ENCODE results near the gene PPP1R3D.

Gene PPP1R3D

DNA sequence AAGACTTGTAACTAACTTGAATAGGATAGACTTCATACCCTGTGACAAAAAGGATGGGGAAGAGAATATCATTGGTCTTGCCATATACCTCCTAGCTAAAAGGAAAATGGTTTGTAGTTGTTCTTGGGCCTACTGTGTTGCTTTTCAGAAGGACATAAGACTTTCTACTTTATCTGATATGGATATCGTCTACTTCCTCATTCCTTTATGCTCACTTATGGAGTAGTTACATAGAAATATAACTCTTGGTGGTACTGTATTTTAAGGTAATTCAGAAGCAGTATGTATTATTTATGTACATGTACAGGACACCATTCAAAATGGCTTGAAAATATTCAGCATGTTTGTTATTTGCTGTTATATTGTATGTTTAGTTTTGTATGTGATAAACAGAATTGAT is 8.1 kb upstream of the PPP1R3D start:
- DNase-seq (ENCODE audit: low spot score): no peak

DNA sequence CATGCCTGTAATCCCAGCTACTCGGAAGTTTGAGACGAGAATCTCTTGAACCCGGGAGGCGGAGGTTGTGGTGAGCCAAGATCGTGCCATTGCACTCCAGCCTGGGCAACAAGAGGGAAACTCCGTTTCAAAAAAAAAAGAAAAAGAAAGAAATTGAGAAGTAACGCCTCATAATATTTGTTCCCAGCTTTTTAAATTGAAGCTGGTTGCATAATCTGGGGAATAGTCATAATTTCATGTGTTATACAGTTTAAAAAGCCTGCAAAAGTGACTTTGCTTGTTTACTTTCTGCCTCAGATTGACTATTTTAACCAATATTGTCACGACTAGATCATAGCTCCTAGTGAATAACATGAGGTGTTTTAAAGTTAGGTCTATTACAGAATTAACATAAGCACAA is 7.3 kb upstream of the PPP1R3D start:
- no peak for DNase-seq (ENCODE audit: low spot score)

DNA sequence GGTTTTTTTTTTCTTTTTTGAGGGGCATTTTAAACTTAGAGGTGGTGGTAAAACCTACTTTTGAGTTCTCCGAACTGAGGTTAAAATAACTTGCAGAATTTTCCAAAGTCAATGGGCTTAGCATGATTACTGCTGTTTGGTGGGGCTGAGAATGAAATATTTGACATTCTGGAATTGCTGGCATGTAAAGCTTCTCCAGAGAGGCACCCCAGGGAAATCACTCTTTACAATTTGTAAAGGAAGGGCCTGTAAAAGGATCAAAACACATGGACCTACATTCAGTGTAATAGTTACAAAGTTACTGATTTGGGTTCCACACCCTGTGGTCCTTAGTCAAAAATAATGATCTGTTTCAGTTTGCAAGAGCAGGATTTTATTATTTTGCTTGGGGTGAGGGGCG is 5.6 kb upstream of the PPP1R3D start:
- DNase-seq (ENCODE audit: low spot score): no peak

- no peak for DNase-seq (ENCODE audit: low spot score)
Measured at GRCh38 chr20:59945175-59945574, 5.1 kb upstream of the PPP1R3D start.

DNA sequence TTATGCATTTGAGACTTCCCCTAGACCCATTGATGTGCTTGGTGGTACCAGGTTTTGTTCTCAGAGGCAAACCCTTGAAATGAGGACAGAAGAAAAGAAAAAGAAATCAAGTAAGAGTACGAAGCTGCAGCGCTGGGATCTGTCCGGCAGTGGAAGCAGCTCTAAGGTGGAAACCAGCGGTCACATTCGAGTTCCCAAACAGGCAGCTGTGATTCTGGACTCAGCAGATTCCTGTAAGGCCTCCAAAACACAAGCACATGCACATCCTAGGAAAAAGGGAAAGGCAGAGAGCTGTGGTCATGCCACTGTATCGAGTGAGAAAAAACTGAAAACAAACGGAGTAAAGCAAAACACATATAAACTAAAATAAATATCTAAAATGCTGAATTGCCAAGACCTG is 4.6 kb upstream of the PPP1R3D start:
- no peak for DNase-seq (ENCODE audit: low spot score)

DNA sequence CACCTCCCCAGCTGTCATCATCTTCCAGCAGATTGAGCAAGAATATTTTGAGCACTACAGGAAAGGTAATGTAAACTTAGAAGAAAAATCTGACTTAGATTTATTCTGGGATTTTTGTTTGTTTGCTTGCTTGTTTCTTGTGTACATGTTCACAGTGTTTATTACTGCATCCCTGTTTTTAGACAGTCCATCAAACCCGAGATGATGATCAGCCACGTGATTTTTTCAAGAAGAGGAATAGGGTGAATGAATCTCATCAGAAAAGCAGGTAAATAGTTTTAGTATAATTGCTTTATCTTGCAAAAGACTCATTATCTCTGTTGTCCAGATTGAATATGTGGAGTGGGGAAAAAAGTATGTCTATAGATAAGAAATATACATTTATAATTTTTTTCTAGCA is 2.1 kb upstream of the PPP1R3D start:
- no peak for DNase-seq (ENCODE audit: low spot score)

- DNase-seq (ENCODE audit: low spot score): no peak
Measured at GRCh38 chr20:59940956-59941294, 820 bp upstream of the PPP1R3D start.

GRCh38 chr20:59939879-59940128 is 301 bp downstream of the PPP1R3D start:
- DNase-seq (ENCODE audit: low spot score): no peak

DNA sequence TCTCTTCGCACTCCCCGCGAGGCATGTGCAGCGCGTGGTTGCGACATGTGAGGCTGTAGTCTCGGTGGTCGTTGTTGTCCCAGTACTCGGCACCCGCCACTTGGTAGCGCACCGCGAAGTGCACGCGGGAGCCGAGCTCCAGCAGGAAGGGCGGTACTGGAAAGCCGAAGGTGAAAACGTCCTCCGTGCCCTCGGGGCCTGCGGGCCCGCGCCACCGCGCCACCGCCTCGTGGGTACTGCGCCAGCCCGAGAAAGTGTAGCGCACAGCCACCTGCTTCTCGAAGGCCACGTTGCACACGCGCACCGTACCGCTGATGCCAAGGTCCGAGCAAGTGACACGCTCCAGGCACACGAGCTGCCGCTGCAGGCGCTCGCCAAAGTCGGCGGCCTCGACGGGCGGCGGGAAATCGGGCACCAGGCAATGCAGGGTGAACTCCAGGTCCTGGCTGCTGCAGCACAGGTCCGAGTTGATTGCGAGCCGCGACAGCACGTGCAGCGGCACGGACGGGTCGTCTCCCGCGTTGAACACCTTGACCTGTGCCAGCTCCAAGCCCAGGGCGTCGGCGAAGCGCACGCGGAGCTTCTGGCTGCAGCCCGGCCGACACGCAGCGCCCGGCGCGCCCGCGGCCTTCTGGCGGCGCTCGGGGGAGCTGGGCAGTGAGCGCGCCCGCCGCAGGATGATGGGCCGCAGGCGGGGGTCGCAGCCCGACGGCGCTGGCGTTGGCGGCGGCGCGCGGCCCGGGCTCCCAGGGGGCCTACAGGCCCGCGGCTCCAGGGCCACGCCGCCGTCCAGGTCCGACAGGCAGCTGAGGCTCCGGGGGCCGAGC is 840 bp downstream of the PPP1R3D start:
- no peak for DNase-seq (ENCODE audit: low spot score)

DNA sequence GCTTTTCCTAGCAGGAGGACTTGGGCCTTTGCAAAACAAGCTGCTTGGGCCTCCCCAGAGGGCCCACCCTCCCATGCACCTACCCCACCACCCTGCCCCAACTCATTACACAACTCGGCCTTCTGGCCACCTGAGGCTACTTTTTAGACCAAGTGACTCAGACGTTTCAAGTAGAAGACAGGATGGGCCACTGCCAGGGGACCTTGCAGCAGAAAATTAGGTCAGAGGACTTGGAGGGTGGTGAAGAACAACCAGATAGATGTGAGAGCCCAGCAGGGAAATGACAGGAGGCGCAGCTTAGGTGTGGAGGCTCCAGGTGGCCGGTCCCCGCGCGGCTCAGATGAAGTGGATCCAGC is 1.4 kb downstream of the PPP1R3D start:
- no peak for DNase-seq (ENCODE audit: low spot score)

DNA sequence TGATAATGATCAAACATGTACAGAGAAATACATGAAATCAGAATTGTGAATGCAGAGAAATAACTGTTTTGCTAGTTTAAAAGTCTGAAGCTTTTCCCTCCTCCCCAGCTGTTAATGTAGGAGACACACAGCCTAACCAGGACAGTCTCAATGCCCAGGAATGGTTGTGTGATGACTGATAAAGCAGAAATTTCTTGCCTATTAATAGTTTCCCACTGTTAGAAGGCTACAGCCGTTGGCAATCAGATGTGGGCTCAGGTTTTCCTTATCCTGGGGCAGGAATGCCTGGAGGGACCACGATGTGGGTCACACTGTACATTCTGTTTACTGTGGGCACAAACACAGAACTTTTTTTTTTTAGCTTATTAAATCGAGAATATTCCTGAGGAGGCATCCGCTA is 1.9 kb downstream of the PPP1R3D start:
- no peak for DNase-seq (ENCODE audit: low spot score)

- no peak for DNase-seq (ENCODE audit: low spot score)
Measured at GRCh38 chr20:59937150-59937549, 3.0 kb downstream of the PPP1R3D start.

DNA sequence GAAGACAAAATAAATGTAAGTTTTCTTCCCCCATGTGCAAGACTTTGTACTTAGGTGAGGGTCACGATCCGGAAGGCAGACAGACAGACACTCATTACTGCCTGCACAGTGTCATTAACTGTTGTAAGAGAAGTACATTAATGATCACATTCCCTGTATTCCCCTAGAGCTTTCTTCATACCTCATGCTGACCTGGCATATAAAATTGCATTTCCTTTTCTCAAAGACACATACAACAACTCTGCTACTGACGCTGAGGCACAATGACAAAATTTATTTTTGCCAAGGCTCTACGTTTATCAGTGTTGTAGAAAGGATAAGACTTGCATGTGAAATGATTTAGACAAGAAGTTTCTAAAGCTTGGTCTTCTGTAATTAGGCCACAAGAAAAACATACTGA is 3.7 kb downstream of the PPP1R3D start:
- no peak for DNase-seq (ENCODE audit: low spot score)

GRCh38 chr20:59935457-59936185 is 4.5 kb downstream of the PPP1R3D start:
- no peak for DNase-seq (ENCODE audit: low spot score)

DNA sequence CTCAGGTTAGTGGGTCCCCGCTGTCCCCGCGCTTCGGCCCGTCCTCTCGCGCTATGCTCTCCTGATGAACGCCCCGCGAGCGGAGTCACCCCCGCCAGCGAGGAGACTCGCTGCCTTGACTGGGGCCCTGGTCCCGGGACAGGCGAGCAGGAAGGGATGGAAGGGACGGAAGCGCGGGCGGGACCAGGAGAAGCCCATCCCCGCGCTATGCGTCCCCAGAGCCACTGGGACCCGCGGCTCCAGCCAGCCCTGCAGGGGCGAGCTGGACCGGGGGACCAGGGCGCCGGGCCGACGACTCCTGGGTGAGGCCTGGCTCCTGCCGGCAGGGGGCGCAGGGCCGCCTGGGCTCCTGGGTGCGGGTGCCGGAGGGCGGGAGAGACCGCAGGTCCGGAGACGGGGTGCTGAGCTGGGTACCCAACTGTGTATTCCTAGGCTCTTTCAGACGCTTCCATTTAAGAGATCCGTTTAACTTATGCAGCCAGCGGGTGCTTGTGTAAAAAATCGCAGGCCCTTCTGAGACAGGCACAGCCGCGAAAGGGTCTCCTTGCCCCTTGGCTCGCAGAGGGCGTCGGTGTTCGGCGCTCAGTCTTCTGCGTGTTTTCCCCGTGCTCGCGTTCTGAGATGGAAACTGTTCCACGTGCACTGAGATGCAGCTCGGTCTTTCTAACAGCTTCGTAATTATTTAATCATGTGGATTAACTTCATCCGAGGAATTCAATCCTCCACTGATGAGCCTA is 6.1 kb downstream of the PPP1R3D start:
- DNase-seq (ENCODE audit: low spot score): peak; percentile 76

GRCh38 chr20:59933296-59933848 is 6.7 kb downstream of the PPP1R3D start, which contains the start of gene SYCP2:
Gene SYCP2, minus strand, starts transcription at chr20:59933637. Its CDS starts 11,224 bp downstream, at chr20:59922413.
- DNase-seq (ENCODE audit: low spot score): no peak

DNA sequence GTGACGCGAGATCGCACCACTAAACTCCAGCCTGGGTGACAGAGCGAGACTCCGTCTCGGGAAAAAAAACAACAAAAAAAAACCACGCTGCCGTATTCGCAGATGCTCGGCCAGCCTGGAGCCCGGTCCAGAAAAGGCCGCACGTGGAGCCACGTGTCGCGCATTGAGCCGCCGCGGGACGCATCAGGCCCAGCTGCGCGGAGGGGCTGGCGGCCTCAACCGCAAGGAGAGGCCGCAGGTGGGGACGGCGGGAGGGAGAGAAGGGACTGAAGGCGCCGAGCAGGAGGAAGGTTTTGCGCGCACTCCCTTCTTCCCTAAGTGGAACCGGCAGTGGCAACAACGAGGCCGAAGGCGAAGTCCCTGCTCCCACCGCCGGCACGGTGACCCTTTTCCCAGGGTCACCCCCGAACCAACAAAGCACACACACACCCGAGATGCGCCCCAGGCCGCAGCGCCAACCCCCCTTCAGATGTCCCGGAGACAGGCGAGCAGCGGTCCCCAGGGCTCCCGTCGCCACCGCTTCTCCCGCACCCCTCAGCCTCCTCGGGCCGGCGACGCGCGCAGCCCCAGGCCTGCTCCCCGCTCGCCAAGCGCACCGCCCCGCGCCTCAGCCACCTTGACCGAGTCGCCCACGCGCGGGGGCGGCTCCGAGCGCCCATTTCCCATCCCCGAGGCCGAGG is 7.3 kb downstream of the PPP1R3D start:
- DNase-seq (ENCODE audit: low spot score): no peak

GRCh38 chr20:59931511-59932312 is 8.4 kb downstream of the PPP1R3D start:
- no peak for DNase-seq (ENCODE audit: low spot score)

- no peak for DNase-seq (ENCODE audit: low spot score)
Measured at GRCh38 chr20:59925899-59926298, 14.2 kb downstream of the PPP1R3D start.

DNA sequence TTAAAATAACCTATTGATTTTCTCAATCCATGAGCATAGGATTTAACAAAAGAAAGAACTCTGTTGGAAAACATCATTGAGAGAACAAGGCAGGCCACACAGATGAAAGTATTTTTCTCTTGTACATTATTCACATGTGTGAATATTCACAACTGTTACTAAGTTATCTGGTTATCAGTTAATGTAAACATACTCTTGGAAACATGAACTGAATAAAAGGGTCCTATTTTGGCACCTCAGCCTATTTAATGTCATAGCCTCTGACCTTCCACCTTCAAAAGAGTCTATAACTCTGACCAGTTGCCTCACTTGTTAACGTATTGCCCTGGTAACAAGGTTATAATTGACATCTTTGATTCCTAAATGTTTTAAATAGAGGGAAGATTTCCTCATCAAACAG is 14.7 kb downstream of the PPP1R3D start:
- DNase-seq (ENCODE audit: low spot score): no peak

DNA sequence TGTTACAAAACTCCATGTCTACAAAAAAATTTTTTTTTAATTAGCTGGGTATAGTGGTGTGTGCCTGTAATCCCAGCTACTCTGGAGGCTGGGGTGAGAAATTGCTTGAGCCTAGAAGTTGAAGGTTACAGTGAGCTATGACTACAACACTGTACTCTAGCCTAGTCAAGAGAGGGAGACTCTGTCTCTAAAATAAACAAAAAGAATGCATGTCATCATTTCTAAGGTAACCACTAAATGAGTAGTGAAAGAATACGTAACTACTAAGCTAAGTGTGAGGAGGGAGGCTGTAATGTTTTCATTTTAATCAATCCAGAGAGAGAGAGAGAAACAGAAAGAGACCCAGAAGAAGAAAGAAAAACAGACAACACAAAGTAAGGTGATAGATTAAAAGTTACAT is 16.6 kb downstream of the PPP1R3D start:
- no peak for DNase-seq (ENCODE audit: low spot score)

DNA sequence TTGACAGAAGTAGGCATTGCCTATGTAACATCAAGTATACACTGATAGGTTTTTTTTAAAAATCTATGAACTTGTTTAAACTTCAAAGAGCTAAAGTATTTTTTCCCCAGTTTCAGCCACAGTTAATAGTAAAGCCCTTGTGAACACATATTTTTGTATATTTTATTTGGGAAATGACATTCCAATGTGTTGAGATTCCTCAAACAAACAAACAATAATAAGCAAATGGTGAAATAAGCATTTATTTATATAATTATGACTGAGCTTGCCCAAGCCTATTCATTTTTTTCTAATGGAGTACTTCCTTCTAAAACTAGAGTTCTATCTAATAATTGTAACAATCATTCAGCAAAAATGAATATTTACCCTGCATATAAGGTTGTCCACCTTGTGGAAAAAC is 19.2 kb downstream of the PPP1R3D start:
- DNase-seq (ENCODE audit: low spot score): no peak

All from globus pallidus (tissue), 1 donor.